ENCODE data around the gene ZDHHC8. TPM values are rescaled to one million over a fixed set of nuclear protein-coding genes. Genes with fewer than 3 reads are reported as not detected.

ZDHHC8 gene
- total RNA-seq, 1 experiment from 2014 or later = 19.6 TPM

- peak; percentile 31 for DNase-seq (ENCODE audit: low read depth)
Observed at GRCh38 chr22:20128902-20129746, 2.5 kb upstream of the ZDHHC8 start.

DNA sequence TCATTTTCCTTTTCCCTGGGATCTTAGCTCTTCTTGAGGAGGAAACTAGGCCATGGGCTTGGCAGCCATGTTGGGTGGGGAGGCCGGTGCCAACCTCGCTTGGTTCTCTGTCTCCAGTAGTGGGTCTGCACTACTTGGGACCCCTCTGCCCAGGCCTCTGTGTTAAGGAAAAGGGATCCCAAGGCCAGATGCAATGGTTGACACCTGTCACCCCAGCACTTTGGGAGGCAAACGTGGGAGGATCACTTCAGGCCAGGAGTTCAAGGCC, 1.9 kb upstream of the ZDHHC8 start:
- no peak for DNase-seq (ENCODE audit: low read depth)

GRCh38 chr22:20130319-20130718, 1.3 kb upstream of the ZDHHC8 start:
- no peak for DNase-seq (ENCODE audit: low read depth)

DNA sequence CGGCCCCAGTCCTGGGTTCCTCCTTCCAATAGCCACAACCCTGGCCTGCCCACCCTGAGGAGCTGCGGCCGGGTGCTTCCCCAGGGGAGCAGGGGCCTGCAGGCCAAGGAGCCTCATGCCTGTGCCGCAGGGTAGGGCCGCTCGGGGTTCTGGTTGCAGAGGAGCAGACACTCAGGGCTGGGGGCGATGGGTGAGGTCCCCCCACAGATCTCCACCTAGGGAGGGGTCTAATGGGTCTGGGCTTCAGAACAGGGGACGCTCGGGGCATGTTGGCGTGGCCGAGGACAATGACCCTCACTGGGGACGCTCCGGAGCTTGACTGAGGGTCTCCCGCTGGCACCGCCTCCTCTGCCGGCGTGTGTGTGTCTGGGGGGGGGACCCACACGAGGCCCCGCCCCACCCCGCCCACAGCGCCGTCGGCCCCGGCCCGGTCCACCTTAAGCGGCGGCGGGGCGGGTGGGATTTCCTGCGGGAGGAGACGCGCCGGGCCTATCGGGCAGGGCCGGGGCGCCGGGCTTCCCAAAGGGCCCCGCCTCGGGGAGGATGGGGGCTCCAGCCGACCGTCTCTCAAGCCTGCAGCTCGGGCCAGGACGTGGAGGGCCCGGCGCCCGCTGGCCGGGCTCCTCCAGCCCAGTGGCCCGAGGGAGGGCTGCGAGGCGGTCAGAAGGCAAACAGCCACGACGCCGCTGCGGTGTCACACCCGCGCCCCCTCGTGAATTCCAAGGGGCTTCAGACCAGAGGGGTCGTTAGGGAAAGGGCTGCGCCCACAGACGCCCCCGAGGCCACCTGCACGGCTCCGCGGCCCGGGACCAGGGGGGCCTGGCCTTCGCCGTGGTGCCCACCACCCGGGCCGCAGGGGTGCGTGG, 640 bp upstream of the ZDHHC8 start:
- DNase-seq (ENCODE audit: low read depth) = peak; percentile 48

GRCh38 chr22:20131859-20132685, 468 bp downstream of the ZDHHC8 start:
- peak; percentile 26 for DNase-seq (ENCODE audit: low read depth)

DNA sequence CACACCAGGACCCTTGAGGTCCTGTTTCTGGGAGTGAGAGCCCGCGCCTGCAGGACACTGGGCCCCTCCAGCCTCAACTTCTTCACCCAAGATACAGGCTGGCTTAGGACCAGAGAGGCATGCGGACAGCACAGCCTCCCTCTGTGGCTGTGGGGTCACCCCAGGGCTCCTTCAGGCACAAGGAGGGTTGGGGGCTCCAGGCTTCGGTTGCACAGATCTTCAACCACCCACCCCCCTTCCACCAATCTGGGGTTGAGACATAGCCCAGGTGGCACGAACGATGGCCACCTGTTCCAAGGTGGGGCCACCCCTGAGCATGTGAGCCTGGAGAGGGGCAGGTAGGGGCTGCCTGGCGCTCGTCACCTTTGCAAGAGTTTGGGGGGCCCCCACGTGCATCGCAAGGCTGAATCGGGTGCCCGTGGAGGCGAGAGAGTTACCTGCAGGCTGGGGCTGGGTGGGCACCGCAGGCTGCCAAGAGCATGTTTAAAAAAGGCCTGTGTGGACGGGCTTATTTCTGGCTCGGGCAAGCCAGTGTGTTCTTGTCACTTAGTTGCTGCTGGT, 1.2 kb downstream of the ZDHHC8 start:
- no peak for DNase-seq (ENCODE audit: low read depth)

GRCh38 chr22:20133930-20134549, 2.4 kb downstream of the ZDHHC8 start:
- DNase-seq (ENCODE audit: low read depth) = no peak

- no peak for DNase-seq (ENCODE audit: low read depth)
Observed at GRCh38 chr22:20135265-20135664, 3.7 kb downstream of the ZDHHC8 start.

DNA sequence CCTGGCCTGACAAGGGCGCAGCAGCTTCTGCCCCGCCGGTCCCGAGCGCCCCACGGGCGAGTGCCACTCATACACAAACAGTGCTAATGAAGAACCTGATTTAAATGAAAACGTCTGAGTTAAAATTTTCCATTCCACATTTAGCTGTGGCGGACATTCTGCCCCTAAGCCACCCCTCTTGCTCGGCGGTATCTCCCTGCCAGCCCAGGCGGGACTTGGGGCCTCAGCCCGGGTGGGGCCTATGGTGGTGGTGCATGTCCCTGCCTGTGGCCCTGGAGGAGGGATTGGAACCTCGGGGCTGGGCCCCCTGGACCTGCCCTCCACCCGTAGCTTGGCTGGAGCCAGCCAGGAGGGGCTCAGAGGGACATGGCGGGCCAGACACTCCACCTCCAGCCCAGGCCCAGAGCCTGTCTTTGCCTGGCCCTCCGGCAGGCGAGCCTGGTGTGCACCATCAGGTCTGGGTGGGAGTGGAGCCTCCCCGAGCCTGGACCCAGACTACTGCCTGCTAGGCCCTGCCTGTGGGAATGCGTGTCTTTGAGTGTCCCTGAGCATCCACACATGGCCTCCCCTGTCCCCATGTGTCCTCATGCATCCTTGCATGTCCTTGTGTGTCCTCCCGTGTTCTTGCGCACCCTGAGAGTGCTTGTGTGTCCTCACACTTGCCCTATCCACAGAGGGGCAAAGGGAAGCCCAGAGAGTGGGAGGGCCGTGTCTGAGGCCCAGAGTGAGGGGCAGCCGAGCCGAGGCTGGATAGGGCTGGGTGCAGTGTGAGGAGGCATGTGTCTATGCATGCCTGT, 4.4 kb downstream of the ZDHHC8 start:
- no peak for DNase-seq (ENCODE audit: low read depth)

- DNase-seq (ENCODE audit: low read depth) = no peak
Observed at GRCh38 chr22:20136603-20136873, 4.9 kb downstream of the ZDHHC8 start.

DNA sequence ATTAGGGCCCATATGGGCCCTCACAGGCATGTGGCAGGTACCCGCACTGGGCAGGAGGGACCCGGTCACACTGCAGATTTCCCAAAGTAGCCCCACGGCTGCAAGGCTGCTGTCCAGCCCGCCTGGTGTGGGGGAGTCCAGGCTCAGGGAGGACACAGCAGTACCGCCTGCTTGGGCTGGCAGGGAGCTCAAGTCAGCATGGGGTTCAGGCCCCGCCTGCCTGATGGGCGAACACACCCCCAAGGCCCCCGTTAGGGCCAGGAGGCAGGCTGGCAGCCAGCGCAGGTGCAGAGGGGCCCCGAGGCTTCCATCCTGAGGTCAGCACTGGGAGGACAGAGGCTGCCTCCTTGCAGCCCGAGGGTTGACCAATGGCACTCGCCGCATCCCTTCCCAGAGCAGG, 5.5 kb downstream of the ZDHHC8 start:
- DNase-seq (ENCODE audit: low read depth) = no peak

DNA sequence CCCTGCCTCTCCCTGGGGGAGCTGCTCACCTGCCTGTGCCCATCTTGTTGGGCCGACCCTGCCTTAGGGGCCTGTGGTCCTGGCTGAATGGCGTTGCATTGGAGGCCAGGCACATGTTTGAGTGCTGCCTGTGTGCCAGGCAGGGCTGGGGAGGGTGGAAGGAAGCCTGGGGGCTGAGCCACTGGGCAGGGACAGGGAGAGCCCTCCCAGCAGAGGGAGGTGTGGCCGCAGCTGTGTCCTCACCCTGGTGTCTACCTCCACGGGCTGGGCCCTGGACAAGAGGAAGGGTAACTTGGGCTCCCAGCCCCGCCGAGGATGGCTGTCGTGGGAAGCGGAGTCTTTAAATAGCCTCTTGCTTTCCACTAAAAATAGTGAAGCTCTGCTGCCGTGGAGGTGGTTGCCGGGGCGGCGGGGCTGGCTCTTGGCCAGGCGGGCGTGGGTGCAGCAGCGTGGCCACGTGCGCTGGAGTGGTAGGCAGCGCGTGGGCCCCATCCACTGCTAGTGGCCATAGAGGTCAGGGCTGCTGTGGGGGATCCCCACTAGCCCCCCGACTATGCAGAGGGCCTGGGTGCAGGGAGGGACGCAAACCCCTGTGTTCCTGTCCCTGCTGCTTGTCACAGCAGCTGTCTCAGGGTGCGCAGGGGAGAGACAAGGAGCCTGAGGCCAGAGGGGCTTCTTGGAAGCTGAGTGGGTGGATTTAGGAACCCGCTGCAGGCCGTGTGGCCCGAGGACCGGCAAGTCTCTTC, 6.2 kb downstream of the ZDHHC8 start:
- DNase-seq (ENCODE audit: low read depth) = peak; percentile 22

DNA sequence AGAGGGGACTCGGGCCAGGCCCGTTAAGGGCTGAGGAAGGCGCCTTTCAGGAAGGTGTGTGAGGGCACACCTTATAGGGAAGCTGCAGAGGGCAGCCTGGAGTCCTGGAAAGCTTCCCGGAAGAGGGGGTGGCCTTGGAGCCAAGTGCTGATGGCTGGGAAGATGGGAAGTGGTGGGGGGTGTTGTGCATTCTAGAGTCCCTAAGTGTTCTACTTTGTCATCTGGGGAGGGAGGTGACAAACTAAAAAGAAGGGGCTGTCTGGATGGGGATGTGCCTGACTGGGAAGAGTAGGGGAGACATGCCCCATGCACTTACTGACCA, 6.8 kb downstream of the ZDHHC8 start:
- no peak for DNase-seq (ENCODE audit: low read depth)

- no peak for DNase-seq (ENCODE audit: low read depth)
Observed at GRCh38 chr22:20138868-20139267, 7.3 kb downstream of the ZDHHC8 start.

GRCh38 chr22:20139391-20140106, 7.9 kb downstream of the ZDHHC8 start:
- DNase-seq (ENCODE audit: low read depth) = no peak

DNA sequence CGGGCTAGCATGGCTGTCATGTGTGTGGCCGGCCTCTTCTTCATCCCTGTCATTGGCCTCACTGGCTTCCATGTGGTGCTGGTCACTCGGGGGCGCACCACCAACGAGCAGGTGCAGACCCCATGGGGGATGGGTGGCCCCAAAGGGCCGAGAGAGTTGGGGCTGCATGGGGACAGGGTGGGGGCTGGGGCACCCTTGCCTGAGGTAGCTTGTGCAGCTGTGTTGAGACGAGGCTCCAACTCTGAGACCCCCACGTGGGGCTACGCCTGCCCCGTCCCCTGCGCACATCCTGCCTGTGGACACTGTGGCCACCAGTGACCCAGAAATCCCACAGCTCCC, 8.5 kb downstream of the ZDHHC8 start:
- DNase-seq (ENCODE audit: low read depth) = no peak

GRCh38 chr22:20140521-20140964, 8.9 kb downstream of the ZDHHC8 start:
- no peak for DNase-seq (ENCODE audit: low read depth)

DNA sequence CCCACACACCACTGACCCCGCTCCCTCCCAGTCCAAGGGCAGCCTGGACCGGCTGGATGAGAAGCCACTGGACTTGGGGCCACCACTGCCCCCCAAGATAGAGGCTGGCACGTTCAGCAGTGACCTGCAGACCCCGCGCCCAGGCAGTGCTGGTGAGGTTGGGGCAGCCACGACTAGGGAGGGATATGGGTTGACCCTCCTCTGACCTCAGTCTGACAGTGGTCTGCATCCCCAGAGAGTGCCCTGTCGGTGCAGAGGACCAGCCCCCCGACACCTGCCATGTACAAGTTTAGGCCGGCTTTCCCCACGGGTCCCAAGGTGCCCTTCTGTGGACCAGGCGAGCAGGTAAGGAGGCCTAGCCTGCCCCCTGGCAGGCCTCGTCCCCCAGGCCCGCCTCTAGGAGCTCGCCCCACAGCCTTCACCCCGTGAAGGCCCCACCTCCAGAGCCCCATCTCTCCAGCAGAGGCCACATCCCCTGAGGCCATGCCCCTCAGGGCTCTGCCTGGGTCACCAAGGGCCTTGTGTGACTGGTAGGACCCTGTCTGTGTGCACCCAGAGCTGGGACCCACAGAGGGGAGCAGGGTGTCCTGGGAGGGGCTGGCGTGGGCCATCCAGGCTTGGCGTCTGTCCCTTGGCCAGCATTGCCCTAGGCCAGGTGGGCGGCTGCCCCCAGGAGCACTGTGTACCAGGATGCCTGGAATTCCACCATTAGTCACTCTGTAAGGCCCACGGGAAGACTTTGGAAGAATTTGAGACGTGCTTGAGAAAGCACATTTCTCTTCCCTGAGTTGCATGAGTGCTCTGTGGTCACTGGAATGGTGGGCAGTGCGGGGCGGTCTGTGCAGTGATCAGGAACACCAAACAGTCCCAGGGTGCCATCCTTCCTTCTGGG, 9.8 kb downstream of the ZDHHC8 start:
- DNase-seq (ENCODE audit: low read depth) = peak; percentile 82
